ENCODE data around the gene PRAME. TPM values are rescaled to one million over a fixed set of nuclear protein-coding genes. Genes with fewer than 3 reads are reported as not detected.
"Not testable (repeated sequence)": the region's sequence is repeated elsewhere in the genome, so short reads cannot be mapped to it uniquely, and the experiment has no call there.

The PRAME gene
- total RNA-seq, 1 experiment from 2014 or later, result 68.4 TPM

DNA sequence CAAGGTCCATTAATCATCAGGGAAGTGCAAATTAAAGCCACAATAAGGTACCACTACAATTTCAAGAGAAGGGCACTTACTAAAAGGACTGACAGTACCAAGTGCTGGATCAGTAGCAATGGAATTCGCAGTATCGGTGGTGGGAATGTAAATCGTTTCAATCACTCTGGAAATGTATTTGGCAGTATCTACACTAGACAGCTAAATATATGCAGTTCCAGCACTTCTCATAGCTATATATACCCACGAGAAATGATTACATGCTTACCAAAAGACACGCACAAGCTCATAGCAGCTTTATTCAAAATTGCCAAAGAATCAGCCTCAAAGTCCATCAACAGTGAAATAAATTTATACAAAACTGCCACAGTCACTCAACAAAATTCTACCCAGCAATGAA is 46.1 kb downstream of the PRAME start:
- intact Hi-C loops (cut with micrococcal nuclease; ENCODE audit: unreplicated experiment), result no loop called here
- ATAC-seq (no peak), DNase-seq (ENCODE audit: low read depth, low spot score) (no peak)
- no peaks in the 10 kb centered on the region; the same call in 1 of the 2 replicates for H3K27me3 ChIP-seq (ENCODE audit: control insufficient read depth, insufficient read depth, low read length)
- H3K36me3 ChIP-seq (ENCODE audit: control insufficient read depth, insufficient read depth, low read length), result no peaks in the 10 kb centered on the region; the same call in 1 of the 2 replicates
- H3K4me3 ChIP-seq (ENCODE audit: low read depth in 2 of 2, low read length in 2 of 2), result no peak overlapping the region
- no TSS peak for BruUV-seq (replicated peaks)
- in situ Hi-C loops (cut with HindIII; ENCODE audit: low pct_unique_long_range_greater_than_20kb, low sequenced_read_pairs), result no loop called here
- ChIA-PET CTCF (no interaction called here), POLR2A (no interaction called here)
- no peaks in the 10 kb centered on the region for H3K9me3 ChIP-seq (ENCODE audit: control insufficient read depth, insufficient read depth, low read depth, low read length)
- H3K4me1 ChIP-seq (ENCODE audit: control insufficient read depth, insufficient read depth, low read length), result no peaks in the 10 kb centered on the region
- TF ChIP-seq, protein P1, sequence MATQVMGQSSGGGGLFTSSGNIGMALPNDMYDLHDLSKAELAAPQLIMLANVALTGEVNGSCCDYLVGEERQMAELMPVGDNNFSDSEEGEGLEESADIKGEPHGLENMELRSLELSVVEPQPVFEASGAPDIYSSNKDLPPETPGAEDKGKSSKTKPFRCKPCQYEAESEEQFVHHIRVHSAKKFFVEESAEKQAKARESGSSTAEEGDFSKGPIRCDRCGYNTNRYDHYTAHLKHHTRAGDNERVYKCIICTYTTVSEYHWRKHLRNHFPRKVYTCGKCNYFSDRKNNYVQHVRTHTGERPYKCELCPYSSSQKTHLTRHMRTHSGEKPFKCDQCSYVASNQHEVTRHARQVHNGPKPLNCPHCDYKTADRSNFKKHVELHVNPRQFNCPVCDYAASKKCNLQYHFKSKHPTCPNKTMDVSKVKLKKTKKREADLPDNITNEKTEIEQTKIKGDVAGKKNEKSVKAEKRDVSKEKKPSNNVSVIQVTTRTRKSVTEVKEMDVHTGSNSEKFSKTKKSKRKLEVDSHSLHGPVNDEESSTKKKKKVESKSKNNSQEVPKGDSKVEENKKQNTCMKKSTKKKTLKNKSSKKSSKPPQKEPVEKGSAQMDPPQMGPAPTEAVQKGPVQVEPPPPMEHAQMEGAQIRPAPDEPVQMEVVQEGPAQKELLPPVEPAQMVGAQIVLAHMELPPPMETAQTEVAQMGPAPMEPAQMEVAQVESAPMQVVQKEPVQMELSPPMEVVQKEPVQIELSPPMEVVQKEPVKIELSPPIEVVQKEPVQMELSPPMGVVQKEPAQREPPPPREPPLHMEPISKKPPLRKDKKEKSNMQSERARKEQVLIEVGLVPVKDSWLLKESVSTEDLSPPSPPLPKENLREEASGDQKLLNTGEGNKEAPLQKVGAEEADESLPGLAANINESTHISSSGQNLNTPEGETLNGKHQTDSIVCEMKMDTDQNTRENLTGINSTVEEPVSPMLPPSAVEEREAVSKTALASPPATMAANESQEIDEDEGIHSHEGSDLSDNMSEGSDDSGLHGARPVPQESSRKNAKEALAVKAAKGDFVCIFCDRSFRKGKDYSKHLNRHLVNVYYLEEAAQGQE (IDR thresholded peaks at IDR 0.05; ENCODE audit: insufficient read depth in 1 of 2, low read depth in 2 of 2, low read length in 1 of 2), result no peak
- no peak overlapping the region for H3K27ac ChIP-seq (ENCODE audit: low read length)

- intact Hi-C loops (cut with micrococcal nuclease; ENCODE audit: unreplicated experiment); in situ Hi-C loops (cut with HindIII; ENCODE audit: low pct_unique_long_range_greater_than_20kb, low sequenced_read_pairs): not testable (repeated sequence)
Observed at GRCh38 chr22:22510833-22511232, 48.2 kb downstream of the PRAME start.

DNA sequence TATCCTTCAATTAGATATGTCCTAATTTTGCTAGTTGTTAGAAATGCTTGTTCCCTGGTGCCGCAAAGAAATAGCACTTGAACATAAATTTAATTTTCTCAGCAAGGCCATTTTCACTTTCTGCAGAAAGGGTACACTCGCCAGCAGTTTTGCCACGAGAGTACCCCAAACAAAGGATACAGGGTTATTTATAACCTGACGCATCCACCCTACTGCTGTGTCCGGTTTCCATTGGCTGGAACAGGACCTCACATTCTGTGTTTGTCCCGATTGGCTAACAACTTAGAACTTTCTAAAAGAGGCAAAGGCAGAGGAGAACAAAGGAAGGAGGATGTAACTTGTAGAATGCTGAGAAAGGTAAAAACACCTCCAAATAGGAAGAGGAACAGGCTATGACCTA is 49.2 kb downstream of the PRAME start:
- CTCF ChIA-PET; H3K4me3 ChIP-seq (ENCODE audit: low read depth in 2 of 2, low read length in 2 of 2); H3K27me3 ChIP-seq (ENCODE audit: control insufficient read depth, insufficient read depth, low read length); ATAC-seq; H3K4me1 ChIP-seq (ENCODE audit: control insufficient read depth, insufficient read depth, low read length); POLR2A ChIA-PET; H3K9me3 ChIP-seq (ENCODE audit: control insufficient read depth, insufficient read depth, low read depth, low read length); in situ Hi-C loops (cut with HindIII; ENCODE audit: low pct_unique_long_range_greater_than_20kb, low sequenced_read_pairs); H3K36me3 ChIP-seq (ENCODE audit: control insufficient read depth, insufficient read depth, low read length); DNase-seq (ENCODE audit: low read depth, low spot score); intact Hi-C loops (cut with micrococcal nuclease; ENCODE audit: unreplicated experiment); H3K27ac ChIP-seq (ENCODE audit: low read length); BruUV-seq (replicated peaks): not testable (repeated sequence)

More at GRCh38 chr22:22510833-22511232, 48.2 kb downstream of the PRAME start:
- H3K9me3 ChIP-seq (ENCODE audit: control insufficient read depth, insufficient read depth, low read depth, low read length); H3K4me1 ChIP-seq (ENCODE audit: control insufficient read depth, insufficient read depth, low read length); H3K27me3 ChIP-seq (ENCODE audit: control insufficient read depth, insufficient read depth, low read length); H3K36me3 ChIP-seq (ENCODE audit: control insufficient read depth, insufficient read depth, low read length); POLR2A ChIA-PET; H3K4me3 ChIP-seq (ENCODE audit: low read depth in 2 of 2, low read length in 2 of 2); DNase-seq (ENCODE audit: low read depth, low spot score); H3K27ac ChIP-seq (ENCODE audit: low read length); BruUV-seq (replicated peaks); ATAC-seq; CTCF ChIA-PET: not testable (repeated sequence)

DNA sequence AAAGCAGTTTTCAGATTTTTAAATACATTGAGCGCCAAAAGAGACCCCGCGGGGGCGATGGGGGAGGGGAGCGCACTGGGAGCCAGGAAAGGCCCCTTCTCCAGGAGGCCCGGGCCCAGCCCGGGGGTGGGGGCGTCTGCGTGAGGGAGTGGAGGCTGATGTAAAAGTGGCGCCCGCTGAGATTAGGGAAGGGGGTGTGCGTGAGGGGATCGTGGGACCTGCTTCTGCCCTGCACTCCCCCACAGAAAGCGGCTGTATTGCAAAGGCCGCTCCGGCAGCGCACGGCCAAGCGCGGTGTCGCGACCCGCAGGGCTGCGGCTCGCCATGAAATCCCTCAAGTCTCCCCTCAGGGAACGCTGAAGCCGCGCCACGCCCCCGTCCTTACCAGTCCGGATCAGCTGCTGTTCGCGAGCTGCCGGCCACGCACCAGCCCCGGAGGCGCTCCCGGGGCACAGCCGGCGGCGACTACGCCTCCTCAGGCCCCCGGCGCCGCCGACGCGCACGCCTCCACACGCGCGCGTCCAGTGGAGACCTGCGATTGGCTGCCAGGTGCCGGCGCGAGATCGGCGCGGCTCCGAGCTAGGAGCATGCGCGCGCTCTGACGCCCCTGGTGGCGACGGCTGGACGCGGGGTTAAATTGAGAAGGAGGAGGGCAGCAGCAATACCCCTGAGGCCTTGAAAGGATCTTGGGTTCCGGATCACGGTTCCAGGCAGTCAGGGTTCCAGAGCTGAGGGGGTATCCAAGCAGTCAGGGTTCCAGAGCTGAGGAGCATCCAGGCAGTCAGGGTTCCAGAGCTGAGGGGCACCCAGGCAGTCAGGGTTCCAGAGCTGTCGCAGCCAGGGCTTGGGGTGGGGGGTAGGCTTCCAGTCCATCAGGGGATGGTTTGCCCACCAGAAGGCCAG is 50.5 kb downstream of the PRAME start, which contains the start of gene ZNF280B:
Gene ZNF280B (minus strand): TSS at position 469 of the 903 bp plus-strand sequence. CDS start 19,344 bp downstream, outside the sequence.
- ChIA-PET CTCF (no interaction called here), POLR2A (no interaction called here)
- no TSS peak for BruUV-seq (replicated peaks)
- DNase-seq (ENCODE audit: low read depth, low spot score), result no peak
- no peak for ATAC-seq
- Histone ChIP-seq H3K27me3 (ENCODE audit: control insufficient read depth, insufficient read depth, low read length) (no peaks in the 10 kb centered on the region), H3K36me3 (ENCODE audit: control insufficient read depth, insufficient read depth, low read length) (no peaks in the 10 kb centered on the region; the same call in 1 of the 2 replicates), H3K4me3 (ENCODE audit: low read depth in 2 of 2, low read length in 2 of 2) (peak within 1 kb of the TSS in 1 of 2 experiments; percentile 38; a peak in 1 of 4 replicates), H3K27ac (ENCODE audit: low read length) (no peak within 1 kb of the TSS), H3K9me3 (ENCODE audit: control insufficient read depth, insufficient read depth, low read depth, low read length) (no peaks in the 10 kb centered on the region), H3K4me1 (ENCODE audit: control insufficient read depth, insufficient read depth, low read length) (no peaks in the 10 kb centered on the region)
- in situ Hi-C loops (cut with HindIII; ENCODE audit: low pct_unique_long_range_greater_than_20kb, low sequenced_read_pairs), result no loop called here
- intact Hi-C loops (cut with micrococcal nuclease; ENCODE audit: unreplicated experiment), result no loop called here
- TF ChIP-seq TCF7L2 (IDR thresholded peaks at IDR 0.05; ENCODE audit: low read depth, low read length) (no peak), POLR2AphosphoS5 (IDR thresholded peaks at IDR 0.05; ENCODE audit: low read depth, low read length) (no peak), SIN3A (IDR thresholded peaks at IDR 0.05; ENCODE audit: borderline replicate concordance, insufficient read depth, low read depth, low read length) (no peak)
- TF ChIP-seq, protein P1 (IDR thresholded peaks at IDR 0.05; ENCODE audit: insufficient read depth in 1 of 2, low read depth in 2 of 2, low read length in 1 of 2), result no peak
- TF ChIP-seq, protein P2, sequence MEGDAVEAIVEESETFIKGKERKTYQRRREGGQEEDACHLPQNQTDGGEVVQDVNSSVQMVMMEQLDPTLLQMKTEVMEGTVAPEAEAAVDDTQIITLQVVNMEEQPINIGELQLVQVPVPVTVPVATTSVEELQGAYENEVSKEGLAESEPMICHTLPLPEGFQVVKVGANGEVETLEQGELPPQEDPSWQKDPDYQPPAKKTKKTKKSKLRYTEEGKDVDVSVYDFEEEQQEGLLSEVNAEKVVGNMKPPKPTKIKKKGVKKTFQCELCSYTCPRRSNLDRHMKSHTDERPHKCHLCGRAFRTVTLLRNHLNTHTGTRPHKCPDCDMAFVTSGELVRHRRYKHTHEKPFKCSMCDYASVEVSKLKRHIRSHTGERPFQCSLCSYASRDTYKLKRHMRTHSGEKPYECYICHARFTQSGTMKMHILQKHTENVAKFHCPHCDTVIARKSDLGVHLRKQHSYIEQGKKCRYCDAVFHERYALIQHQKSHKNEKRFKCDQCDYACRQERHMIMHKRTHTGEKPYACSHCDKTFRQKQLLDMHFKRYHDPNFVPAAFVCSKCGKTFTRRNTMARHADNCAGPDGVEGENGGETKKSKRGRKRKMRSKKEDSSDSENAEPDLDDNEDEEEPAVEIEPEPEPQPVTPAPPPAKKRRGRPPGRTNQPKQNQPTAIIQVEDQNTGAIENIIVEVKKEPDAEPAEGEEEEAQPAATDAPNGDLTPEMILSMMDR (IDR thresholded peaks at IDR 0.05), result no peak

Data from Panc1 (cell line).